NCI-H2227 (cell line): Measurements from ENCODE around the gene RPS27.
"Not testable (repeated sequence)": the region's sequence is repeated elsewhere in the genome, so short reads cannot be mapped to it uniquely, and the experiment has no call there.

Source experiments
- DNase-seq: peaks from one replicate; lab custom pipeline; 2025; ENCODE audit not compliant: unreplicated experiment; lab: John Stamatoyannopoulos, UW

RPS27 gene

GRCh38 chr1:153960206-153960605 lies 30.4 kb upstream of the RPS27 start:
- no peak for DNase-seq

- no peak for DNase-seq
Measured at GRCh38 chr1:153961421-153961820, 29.1 kb upstream of the RPS27 start.

DNA sequence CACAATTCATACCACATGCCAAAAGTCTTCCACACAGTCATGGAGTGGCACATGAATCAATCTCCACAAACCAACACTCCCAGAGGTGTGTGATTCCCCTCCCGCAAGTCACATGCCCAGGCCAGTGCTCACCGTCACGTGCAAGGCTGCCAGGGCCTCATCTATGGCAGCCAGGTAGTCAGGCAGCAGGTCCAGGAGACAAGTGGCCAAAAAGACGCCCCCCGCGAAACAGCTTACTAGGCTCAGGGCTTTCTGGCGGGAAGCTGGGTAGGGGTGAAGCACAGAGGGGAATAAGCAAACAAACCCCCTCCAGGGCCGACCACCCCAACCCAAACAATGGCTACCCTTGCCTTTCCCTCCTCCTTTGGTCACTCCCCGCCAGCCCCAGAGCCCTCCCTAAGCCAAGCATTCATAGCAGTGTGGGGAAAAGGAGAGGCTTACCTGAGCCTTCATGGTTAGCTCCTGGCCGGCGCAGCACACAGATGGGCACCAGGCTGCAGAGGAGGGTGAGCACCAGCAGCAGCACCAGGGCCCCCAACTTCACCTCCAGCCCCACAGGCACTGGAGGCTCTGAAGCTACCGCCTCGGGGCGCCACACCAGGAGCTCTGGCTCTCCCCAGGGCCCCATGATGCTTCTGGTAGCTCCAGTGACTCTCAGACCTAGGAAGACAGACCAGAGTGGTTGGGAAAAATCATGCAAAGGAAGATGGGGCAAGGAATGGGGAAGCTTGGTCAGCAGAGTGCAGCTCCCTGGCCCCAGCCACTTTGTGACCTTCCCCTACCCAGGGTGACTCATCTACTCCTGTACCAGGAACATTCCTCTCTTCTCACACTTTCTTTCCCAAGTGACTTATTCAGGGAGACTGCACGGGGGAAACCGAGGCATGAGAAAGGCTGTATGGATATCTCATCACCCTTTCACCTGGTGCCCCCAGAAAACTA lies 28.2 kb upstream of the RPS27 start:
- peak; percentile 34 for DNase-seq

DNA sequence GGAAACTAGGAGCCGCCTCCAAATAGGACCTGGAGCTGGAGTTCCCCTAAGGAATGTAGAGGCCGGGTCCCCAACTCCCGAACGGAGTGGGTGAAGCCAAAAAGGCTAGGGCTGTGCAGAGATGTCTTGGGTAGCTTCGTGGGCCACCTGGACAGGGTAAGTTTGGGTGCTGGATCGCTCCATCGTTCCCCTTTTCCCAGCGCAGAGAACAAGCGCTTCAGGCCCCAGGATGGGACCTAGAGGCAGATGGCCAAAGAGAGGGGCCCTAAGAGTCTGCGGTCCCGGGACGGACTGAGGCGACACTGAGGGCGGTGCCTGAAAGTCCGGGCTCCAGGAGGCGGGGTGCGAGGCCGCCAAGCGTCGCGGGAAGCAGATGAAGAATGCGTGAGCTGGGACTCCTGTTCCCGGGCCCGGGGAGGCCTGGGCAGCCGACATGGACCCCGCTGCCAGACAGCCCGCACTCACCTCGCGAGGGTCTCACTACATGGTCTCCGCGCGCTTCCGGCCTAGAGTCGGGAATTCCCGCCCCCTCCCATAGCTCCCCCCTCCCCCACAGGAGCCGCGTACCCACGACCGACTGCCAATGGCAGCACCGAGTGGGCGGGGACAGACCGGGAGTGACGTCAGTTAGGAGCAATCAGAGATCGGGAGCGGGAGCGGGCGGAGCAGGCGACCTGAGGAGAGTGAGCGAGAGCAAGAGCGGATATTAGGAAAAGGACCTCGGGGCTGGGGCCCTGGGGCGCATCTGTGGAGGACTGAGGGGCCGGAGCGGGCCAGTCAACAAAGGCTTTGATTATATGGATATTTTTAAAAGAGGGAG lies 27.3 kb upstream of the RPS27 start, which contains the start of gene SLC39A1:
Gene SLC39A1, minus strand, starts transcription at position 508 of the 820 bp plus-strand sequence. CDS start 822 bp downstream, outside the sequence.
- DNase-seq: peak; percentile 99

GRCh38 chr1:153963850-153964331 lies 26.7 kb upstream of the RPS27 start:
- peak; percentile 85 for DNase-seq

- peak; percentile 97 for DNase-seq
Measured at GRCh38 chr1:153967107-153967999, 23.2 kb upstream of the RPS27 start, which contains the start of gene CREB3L4. Gene CREB3L4 (plus strand): TSS chr1:153967902. CDS start chr1:153968526, 624 bp downstream.

- peak; percentile 69 for DNase-seq
Measured at GRCh38 chr1:153968000-153968363, 22.6 kb upstream of the RPS27 start.

GRCh38 chr1:153968408-153968807 lies 22.2 kb upstream of the RPS27 start:
- DNase-seq: no peak

- no peak for DNase-seq
Measured at GRCh38 chr1:153968972-153969371, 21.6 kb upstream of the RPS27 start.

DNA sequence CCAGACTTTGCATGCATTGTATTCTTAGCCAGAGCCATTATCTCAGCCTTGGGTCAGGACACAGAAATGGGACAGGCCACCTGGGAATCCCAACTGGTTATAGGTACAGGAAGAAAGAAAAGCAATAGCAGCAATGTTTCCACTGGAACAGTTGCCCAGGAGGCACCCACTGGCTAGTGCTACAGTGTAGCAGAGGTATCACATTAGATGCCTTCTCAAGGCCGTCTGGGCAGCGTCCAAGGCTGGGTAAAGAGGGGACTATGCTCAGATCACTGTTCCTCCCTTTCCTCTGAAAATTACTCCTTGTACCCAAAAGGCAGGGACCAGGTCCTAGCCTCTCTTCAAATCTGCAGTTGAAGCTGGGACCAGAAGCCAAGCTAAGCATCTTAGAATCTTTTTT lies 20.2 kb upstream of the RPS27 start:
- DNase-seq: no peak

GRCh38 chr1:153973071-153973470 lies 17.5 kb upstream of the RPS27 start:
- DNase-seq: no peak

- no peak for DNase-seq
Measured at GRCh38 chr1:153973525-153973924, 17.0 kb upstream of the RPS27 start.

DNA sequence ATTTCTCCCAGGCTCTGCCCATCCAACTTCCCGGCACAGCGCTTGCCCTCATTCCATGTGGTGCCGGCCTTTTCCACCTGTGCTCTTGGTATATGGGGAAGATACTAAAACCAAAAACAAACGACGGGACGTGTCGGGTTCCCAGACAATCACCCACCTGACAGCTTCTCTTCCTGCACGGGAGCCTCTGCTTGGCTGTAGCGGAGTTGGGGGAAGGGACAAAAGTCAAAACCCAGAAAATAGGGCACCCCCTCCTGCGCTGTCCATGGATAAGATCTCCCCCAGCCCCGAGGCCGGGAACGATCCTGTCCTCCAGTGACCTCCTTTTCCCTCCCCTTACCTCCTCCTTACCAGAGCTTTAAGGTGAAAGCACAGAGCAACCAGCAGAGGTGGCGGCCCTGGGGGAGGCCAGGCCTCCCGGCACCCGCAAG lies 13.7 kb upstream of the RPS27 start:
- no peak for DNase-seq

DNA sequence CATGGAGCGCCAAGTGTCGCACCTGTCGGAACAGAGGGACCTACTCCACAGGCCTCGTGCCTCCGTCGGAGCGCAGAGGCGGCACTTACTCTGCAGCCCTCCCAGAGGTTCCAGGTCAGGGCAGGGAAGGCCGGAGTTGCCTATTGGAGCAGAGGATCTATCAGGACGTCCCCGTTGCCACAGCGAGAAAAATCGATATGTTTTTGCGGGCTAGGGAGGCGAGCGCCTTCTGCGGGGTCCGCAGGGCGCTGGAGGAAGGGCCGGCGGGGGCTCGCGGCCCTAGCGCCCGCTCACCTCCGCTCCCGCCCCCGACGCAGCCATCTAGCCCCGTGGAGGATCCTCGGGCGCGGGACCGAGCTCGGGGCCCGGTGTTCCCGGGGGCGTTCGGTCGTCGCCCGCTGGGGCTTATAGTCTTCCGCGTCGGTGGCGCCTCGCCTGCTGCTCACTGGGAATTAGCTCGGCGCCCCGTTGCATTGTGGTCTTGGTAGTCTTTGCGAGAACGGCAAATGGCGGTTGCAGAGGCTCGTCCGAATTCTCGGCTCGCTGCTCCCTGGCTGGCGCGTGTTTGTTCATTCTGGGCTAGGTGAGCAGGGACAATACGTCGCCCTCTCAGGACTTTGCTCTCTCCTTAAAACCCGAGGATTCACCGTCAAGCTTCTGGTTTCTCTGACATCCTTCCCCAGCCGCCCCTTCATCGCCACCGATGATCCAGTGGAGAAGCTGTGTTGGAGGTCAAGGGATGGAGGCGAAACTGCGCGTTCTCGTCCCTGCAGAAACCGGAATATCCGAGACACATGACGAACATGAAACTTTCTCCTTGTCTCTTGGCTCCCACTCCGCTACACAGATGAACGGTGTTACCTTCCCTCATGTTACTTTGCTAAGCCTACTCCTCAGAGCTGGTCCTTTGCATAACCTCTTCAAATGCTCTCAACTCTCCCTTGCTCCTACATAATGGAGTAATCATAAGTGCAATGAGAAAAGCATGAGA lies 13.0 kb upstream of the RPS27 start, which contains the start of gene JTB:
Gene JTB, minus strand, starts transcription at position 425 of the 991 bp plus-strand sequence. Its CDS starts 422 bp downstream, at position 3.
- peak; percentile 90 for DNase-seq

- DNase-seq: no peak
Measured at GRCh38 chr1:153978274-153978909, 12.2 kb upstream of the RPS27 start.

GRCh38 chr1:153979091-153979490 lies 11.5 kb upstream of the RPS27 start:
- not testable (repeated sequence) for DNase-seq

- not testable (repeated sequence) for DNase-seq
Measured at GRCh38 chr1:153981735-153982134, 8.8 kb upstream of the RPS27 start.

GRCh38 chr1:153984123-153984894 lies 6.3 kb upstream of the RPS27 start:
- no peak for DNase-seq
